NCI-H2029 treated with DMSO at 0.1 percent for 48 hours (cell line): ENCODE measurements around the gene SLC34A3.
A peak's percentile ranks its signal among the peaks of the same experiment; 100 is the strongest.

Experiments used
- DNase-seq: peaks from one replicate; lab custom pipeline; 2025; lab: John Stamatoyannopoulos, UW

Gene SLC34A3

GRCh38 chr9:137195525-137196220, 35.0 kb upstream of the SLC34A3 start:
- DNase-seq = peak; percentile 93

GRCh38 chr9:137198051-137198901, 32.4 kb upstream of the SLC34A3 start:
- DNase-seq = no peak

GRCh38 chr9:137198902-137199283, 31.8 kb upstream of the SLC34A3 start:
- no peak for DNase-seq

- DNase-seq = no peak
These were observed 31.1 kb upstream of the SLC34A3 start for GRCh38 chr9:137199411-137200121.

- DNase-seq = peak; percentile 94
These were observed 30.1 kb upstream of the SLC34A3 start, which contains the start of gene TPRN for GRCh38 chr9:137200311-137201204. TSS of gene TPRN (minus strand) at chr9:137200741. CDS start at chr9:137200711, 30 bp downstream.

- no peak for DNase-seq
These were observed 29.4 kb upstream of the SLC34A3 start for GRCh38 chr9:137201205-137201868.

- no peak for DNase-seq
These were observed 27.7 kb upstream of the SLC34A3 start for GRCh38 chr9:137202966-137203365.

GRCh38 chr9:137204731-137205125, 26.0 kb upstream of the SLC34A3 start:
- no peak for DNase-seq

GRCh38 chr9:137205126-137206069, 25.3 kb upstream of the SLC34A3 start, which contains the start of the genes NDOR1 and TMEM203:
TSS of gene NDOR1 (plus strand) at chr9:137205700. CDS start at chr9:137205778, 78 bp downstream.
TSS of gene TMEM203 (minus strand) at chr9:137205648. CDS start at chr9:137205414, 234 bp downstream.
- peak; percentile 34 for DNase-seq

- DNase-seq = no peak
These were observed 24.1 kb upstream of the SLC34A3 start for GRCh38 chr9:137206602-137207001.

- DNase-seq = no peak
These were observed 19.2 kb upstream of the SLC34A3 start for GRCh38 chr9:137211532-137211931.

- DNase-seq = no peak
These were observed 18.2 kb upstream of the SLC34A3 start for GRCh38 chr9:137212520-137212919.

GRCh38 chr9:137213160-137214060, 17.3 kb upstream of the SLC34A3 start:
- no peak for DNase-seq

- DNase-seq = no peak
These were observed 16.1 kb upstream of the SLC34A3 start for GRCh38 chr9:137214620-137215019.

GRCh38 chr9:137215196-137215986, 15.3 kb upstream of the SLC34A3 start:
- no peak for DNase-seq

- DNase-seq = no peak
These were observed 14.3 kb upstream of the SLC34A3 start for GRCh38 chr9:137216188-137216965.
